Omental fat pad (tissue), 4 donors: Measurements from ENCODE around the gene OXER1. TPM values are rescaled to one million over a fixed set of nuclear protein-coding genes. Genes with fewer than 3 reads are reported as not detected.

Experiments
- ATAC-seq: fragments of 150-250 bp; one replicate; pipeline ENCODE4 v1.9.1; 2016; ENCODE audit warnings: mild to moderate bottlenecking, moderate library complexity; ENCODE audit not compliant: low FRiP score
- DNase-seq: peaks from one replicate; pipeline ENCODE4 v3.0.0-alpha.2; 2019; ENCODE audit warnings: low spot score
- total RNA-seq, 4 donors: library from RNA; depleted of rRNA; stranded (reverse); fragments of >200 nt; gene quantifications; one replicate each; pipeline ENCODE4 v1.1.0, GENCODE V29; 2016
- TF ChIP-seq, protein P1 (sequence below), 3 donors: fragments of 450-650 bp; IDR thresholded peaks; one replicate each; pipeline ENCODE4 v1.5.1; 2016 to 2017; ENCODE audit warnings: antibody characterized with exemption in 3 of 3, mild to moderate bottlenecking in 3 of 3, moderate library complexity in 2 of 3

Gene OXER1
- total RNA-seq, 4 donors from 2014 or later, result 0.44 to 0.96 (median 0.65) TPM; not detected in 1

- no peak for ATAC-seq
- TF ChIP-seq, protein P1, sequence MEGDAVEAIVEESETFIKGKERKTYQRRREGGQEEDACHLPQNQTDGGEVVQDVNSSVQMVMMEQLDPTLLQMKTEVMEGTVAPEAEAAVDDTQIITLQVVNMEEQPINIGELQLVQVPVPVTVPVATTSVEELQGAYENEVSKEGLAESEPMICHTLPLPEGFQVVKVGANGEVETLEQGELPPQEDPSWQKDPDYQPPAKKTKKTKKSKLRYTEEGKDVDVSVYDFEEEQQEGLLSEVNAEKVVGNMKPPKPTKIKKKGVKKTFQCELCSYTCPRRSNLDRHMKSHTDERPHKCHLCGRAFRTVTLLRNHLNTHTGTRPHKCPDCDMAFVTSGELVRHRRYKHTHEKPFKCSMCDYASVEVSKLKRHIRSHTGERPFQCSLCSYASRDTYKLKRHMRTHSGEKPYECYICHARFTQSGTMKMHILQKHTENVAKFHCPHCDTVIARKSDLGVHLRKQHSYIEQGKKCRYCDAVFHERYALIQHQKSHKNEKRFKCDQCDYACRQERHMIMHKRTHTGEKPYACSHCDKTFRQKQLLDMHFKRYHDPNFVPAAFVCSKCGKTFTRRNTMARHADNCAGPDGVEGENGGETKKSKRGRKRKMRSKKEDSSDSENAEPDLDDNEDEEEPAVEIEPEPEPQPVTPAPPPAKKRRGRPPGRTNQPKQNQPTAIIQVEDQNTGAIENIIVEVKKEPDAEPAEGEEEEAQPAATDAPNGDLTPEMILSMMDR (IDR thresholded peaks at IDR 0.05), result no peak
Observed at GRCh38 chr2:42808301-42808700, 44.4 kb upstream of the OXER1 start.

DNA sequence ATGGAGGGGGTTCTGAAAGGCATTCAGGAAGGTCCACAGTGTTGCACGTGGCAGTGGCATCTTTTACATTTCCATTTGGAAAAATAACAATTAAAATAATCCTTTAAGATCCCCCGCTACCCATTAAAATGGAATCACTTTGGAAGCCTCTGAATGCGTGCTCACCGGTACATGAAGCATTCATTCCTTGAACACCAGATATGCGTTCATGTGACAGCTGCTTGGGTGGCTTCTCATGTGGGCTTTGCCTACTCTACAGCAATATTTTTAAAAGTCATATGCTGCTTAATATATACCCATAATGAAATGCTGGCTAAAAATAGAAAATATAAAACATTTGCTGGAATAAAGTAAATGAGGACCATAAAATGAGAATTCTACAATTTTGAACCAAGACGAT is 42.9 kb upstream of the OXER1 start:
- ATAC-seq, result no peak
- TF ChIP-seq, protein P1 (IDR thresholded peaks at IDR 0.05), result no peak

More at GRCh38 chr2:42808301-42808700, 44.4 kb upstream of the OXER1 start:
- no peak for DNase-seq

DNA sequence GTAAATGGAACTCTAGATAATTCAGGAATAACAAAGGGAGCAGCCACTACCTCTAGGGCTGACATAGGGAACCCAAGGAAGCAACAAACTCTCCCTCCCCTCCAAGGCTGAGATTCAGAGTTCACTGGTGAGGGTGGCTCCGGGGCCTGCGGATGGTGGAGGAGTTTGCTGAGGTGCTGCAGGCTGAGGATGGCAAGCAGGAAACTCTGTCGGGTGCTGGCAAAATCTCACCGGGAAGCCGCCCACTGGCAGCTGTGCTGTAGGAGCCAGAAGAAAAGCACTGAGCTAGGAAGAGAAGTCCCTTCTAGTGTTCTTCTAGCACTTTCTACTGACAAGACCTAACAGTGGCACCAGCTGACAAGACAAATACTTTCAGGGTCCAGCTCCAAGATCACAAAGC is 41.0 kb upstream of the OXER1 start:
- TF ChIP-seq, protein P1 (IDR thresholded peaks at IDR 0.05), result no peak
- no peak for DNase-seq
- no peak for ATAC-seq

More for the DNA sequence above, 42.9 kb upstream of the OXER1 start:
- no peak for DNase-seq

DNA sequence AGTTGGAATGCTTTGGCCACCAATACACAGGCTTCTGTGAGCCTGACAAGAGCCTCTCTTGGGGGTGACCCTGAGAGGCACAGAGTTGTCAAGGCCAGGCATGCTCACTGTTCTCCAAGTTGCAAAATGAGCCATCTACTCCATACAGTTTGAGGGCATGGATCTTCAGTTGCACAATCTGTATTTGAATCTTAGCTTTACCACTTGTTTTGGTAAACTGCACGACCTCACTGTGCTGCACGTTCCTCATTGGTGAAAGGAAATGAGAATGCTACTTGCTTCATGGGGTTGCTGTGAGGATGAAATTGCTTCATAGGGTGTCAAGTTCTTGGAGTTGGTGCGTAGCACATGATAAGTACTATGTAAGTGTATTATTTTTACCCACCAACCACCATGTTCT is 40.4 kb upstream of the OXER1 start:
- ATAC-seq (no peak), DNase-seq (no peak)
- TF ChIP-seq, protein P1 (IDR thresholded peaks at IDR 0.05), result no peak

GRCh38 chr2:42802150-42802549 is 38.2 kb upstream of the OXER1 start:
- no peak for DNase-seq

DNA sequence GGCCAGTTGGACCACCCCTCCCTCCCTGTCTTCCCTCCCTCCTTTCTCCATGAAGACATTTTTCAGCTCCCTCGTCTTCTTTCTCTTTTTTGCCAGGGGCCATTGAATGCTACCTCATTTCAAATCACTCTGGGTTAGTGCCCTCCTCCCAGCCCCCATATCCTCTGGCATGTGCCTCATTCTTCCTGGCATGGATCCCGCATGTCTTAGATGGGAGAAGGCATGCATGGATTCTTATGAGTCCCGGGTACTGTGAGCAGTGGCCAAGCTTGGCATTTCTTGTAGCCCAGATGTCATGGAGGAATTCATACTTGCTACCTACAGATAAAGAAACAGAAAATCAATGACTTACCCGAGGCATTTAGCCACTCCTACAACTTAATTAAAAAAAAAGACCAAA is 37.4 kb upstream of the OXER1 start:
- TF ChIP-seq, protein P1 (IDR thresholded peaks at IDR 0.05), result no peak
- no peak for ATAC-seq
- DNase-seq, result no peak

More at GRCh38 chr2:42802150-42802549, 38.2 kb upstream of the OXER1 start:
- no peak for ATAC-seq
- TF ChIP-seq, protein P1 (IDR thresholded peaks at IDR 0.05), result no peak

DNA sequence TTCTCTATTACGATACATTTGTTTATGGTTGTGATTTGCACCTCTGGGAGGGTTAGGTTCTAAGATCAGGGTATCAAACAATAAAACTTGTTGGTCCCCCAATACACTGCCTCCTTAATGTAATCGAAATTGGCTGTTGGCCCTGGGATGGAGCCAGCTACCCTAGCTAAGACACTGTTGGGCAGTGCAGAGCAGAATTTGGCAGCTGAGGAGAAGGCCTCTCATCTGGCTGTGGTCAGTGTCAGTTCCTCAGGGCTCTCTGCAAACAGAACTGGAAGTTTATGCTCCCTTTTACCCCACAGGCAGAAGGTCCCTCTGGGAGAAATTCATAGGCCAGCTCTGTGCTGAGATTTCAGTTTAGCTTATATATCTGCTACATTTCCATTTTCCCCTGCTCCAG is 37.0 kb upstream of the OXER1 start:
- no peak for DNase-seq
- no peak for ATAC-seq
- TF ChIP-seq, protein P1 (IDR thresholded peaks at IDR 0.05), result no peak
